GM06990 (cell line): Measurements from ENCODE around the gene RASAL1.

Source experiments
- DNase-seq: peaks from one replicate; pipeline ENCODE4 v3.0.0-alpha.2; 2011; ENCODE audit not compliant: insufficient read length; ENCODE audit errors: extremely low read depth
- H3K27me3 ChIP-seq: replicated peaks from 2 replicates; pipeline ENCODE4 v1.6.0; 2011; ENCODE audit warnings: low read length; ENCODE audit not compliant: control insufficient read depth, insufficient read depth
- H3K36me3 ChIP-seq: 2 replicates; pipeline ENCODE4 v1.5.1; 2011; ENCODE audit warnings: low read length; ENCODE audit not compliant: control insufficient read depth, insufficient read depth
- H3K4me3 ChIP-seq: replicated peaks from 2 replicates; pipeline ENCODE4 v1.5.1; 2011; ENCODE audit warnings: low read depth, mild to moderate bottlenecking, control low read depth, low read length
- TF ChIP-seq, protein P1 (sequence below): IDR thresholded peaks from 2 replicates; pipeline ENCODE4 v1.5.1; 2011; ENCODE audit warnings: low read length, control low read depth, mild to moderate bottlenecking, inconsistent platforms; ENCODE audit not compliant: insufficient read depth, poor library complexity, severe bottlenecking

RASAL1 gene

DNA sequence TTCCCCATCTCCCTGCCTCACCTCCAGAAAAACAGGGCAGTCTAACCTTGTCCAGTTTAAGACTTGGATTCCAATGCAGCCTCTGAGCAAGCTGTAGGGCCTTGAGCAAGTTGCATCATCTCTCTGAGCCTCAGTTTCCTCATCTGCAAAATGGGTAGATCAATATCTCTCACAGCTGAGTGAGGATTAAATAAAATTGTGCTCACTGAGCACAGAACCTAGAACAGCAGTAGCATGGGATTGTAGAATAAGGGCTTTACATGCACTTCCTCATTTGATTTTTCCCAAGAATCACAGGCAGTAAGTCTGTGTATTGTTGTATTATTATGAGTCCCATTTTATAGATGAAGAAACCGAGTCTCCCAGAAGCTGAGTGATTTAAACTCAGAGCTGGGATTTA lies 77.0 kb downstream of the RASAL1 start:
- TF ChIP-seq, protein P1, sequence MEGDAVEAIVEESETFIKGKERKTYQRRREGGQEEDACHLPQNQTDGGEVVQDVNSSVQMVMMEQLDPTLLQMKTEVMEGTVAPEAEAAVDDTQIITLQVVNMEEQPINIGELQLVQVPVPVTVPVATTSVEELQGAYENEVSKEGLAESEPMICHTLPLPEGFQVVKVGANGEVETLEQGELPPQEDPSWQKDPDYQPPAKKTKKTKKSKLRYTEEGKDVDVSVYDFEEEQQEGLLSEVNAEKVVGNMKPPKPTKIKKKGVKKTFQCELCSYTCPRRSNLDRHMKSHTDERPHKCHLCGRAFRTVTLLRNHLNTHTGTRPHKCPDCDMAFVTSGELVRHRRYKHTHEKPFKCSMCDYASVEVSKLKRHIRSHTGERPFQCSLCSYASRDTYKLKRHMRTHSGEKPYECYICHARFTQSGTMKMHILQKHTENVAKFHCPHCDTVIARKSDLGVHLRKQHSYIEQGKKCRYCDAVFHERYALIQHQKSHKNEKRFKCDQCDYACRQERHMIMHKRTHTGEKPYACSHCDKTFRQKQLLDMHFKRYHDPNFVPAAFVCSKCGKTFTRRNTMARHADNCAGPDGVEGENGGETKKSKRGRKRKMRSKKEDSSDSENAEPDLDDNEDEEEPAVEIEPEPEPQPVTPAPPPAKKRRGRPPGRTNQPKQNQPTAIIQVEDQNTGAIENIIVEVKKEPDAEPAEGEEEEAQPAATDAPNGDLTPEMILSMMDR = no peak
- no peak for DNase-seq
- H3K4me3 ChIP-seq = no peak overlapping the region
- H3K27me3 ChIP-seq = no peaks in the 10 kb centered on the region; the same call in 1 of the 2 replicates
- H3K36me3 ChIP-seq = no peaks in the 10 kb centered on the region

DNA sequence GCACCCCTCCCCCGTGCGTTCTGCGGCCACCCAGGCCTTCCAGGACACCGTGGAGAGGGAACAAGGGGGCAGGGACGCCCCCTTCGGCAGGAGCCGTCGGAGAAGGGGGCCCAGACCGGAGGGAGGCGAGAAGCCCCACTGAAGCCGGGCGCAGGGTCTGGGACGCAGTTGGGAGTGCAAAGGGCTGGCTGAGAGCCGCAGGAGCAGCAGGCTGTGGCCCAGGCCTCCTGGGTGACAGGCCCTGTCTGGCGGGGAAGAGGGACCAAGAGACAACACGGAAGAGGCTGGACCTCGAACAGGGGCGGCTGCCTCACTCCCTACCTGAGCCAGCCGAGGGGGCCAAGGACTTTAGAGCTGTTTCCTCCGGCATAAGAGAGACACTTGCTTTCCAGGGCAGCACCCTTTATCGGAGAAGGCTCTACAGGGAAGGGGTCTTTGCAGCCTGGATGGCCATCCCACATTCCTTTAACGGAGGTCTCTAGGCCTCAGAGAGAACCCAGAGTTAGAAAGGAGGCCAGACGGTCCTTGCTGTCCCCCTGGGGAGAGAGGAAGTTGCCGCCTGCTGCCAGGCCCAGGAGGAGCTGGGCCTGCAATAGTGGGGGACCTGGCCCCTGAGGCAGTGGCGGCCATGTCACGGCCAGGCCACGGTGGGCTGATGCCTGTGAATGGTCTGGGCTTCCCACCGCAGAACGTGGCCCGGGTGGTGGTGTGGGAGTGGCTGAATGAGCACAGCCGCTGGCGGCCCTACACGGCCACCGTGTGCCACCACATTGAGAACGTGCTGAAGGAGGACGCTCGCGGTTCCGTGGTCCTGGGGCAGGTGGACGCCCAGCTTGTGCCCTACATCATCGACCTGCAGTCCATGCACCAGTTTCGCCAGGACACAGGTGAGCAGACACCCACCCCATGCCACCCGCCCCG lies 77.7 kb downstream of the RASAL1 start:
- TF ChIP-seq, protein P1 = no peak
- DNase-seq = no peak
- Histone ChIP-seq H3K4me3 (peak overlapping the region; percentile 37), H3K27me3 (no peaks in the 10 kb centered on the region; the same call in 1 of the 2 replicates), H3K36me3 (no peaks in the 10 kb centered on the region)

DNA sequence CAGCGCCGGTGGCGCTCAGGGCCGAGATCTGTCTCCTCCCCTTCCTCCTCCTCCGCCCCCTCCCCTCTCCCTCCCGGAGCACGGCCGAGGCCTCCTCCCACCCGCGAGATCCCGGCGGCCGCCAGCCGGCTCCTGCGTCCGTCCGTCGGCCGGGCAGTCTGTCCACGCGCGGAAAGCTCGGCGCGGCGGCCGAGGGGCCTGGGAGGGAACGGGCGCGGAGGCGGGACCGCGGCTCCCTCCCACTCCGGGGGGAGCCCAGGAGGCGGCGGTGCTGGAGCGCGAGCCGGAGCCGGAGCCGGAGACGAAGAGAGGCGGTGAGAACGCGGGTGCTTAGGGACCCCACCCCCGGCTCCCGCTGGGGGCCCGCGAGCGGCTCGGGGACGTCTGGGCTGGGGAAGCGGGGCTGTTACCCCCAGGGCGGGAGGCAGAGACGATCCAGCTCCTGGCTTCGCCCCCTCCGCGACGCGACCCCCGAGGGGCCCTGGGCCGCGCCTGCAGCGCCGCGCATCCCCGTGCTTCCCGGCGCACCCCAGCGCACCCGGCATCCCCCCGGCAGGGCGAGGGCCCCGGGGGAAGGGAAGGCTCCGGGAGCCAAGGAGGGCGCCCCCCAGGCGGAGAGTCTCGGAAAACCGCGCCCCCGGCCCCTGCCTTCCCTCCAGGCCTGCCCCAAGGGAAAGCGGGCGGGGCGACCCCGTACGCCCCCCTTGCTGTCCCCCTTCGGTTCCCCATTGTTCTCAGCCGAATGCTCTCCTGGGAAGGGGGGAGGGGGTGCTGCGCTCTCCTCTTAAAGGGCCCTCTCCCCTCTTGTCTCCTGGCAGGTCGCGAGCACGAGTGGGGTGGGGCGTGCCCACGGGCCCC lies 78.7 kb downstream of the RASAL1 start, which contains the start of gene DTX1:
TSS of gene DTX1 (plus strand) at position 100 of the 858 bp plus-strand sequence. CDS start 1,463 bp downstream, outside the sequence.
- no peak for DNase-seq
- H3K27me3 ChIP-seq = no peaks in the 10 kb centered on the region; the same call in 1 of the 2 replicates
- no peaks in the 10 kb centered on the region for H3K36me3 ChIP-seq
- H3K4me3 ChIP-seq = peak within 1 kb of the TSS; percentile 37
- TF ChIP-seq, protein P1 = no peak

DNA sequence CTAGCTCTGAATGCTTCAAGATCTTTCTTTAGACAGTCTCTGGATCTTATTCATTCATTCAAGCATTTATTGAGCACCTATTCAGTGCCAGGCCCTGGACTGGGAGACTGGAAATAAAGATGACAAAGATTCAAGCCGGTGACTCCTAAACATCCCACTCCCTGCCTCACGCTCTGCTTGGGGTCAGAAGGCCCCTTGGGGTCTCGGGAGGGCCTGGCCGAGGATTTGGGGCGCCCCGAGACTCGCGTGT lies 79.3 kb downstream of the RASAL1 start:
- TF ChIP-seq, protein P1 = no peak
- Histone ChIP-seq H3K4me3 (no peak overlapping the region), H3K27me3 (no peaks in the 10 kb centered on the region; the same call in 1 of the 2 replicates), H3K36me3 (no peaks in the 10 kb centered on the region)
- no peak for DNase-seq

DNA sequence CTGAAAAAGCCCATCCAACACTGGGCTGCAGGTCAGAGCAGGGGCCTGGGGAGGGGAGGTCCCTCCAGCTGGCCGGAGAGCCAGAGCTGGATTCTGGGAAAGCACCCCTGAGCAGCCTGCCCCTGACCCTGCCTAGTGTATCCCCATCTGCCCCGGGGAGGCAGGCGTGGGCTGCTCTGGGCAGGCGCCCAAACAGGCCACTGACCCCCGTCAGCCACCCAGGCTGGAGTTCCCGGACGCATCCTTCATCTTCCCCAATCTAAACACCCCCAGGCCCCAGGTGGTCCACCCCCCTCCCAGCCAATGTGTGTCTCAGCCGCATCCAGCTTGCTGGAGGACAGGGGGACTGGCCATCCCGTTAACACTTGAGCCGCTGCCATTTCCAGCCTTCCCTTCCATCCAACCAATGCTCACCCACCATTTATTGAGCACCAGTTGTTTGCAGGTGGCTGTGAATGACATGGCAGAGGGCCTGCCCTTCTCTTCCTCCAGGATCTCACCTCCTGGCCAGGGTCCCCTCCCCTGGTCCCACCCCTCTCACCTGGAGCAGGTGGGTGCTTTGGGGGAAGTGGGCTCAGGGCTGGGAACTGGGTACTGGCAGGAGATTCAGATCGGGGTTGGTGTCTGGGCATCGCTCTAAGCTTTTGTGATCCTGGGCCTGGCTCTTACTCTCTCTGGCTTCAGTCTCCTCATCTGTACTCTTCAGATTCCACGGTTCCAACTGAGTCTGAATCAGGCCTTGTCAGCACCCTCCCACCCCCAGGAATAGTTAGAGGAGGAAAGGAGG lies 79.8 kb downstream of the RASAL1 start:
- TF ChIP-seq, protein P1 = no peak
- H3K4me3 ChIP-seq = no peak overlapping the region
- no peak for DNase-seq
- no peaks in the 10 kb centered on the region; the same call in 1 of the 2 replicates for H3K27me3 ChIP-seq
- no peaks in the 10 kb centered on the region for H3K36me3 ChIP-seq
